Uterus (tissue), 4 donors: ENCODE measurements around the gene LCE1A. TPM values are rescaled to one million over a fixed set of nuclear protein-coding genes. Genes with fewer than 3 reads are reported as not detected.

Source experiments
- DNase-seq, 2 donors: peaks; one replicate each; pipeline ENCODE4 v3.0.0-alpha.2; 2019 to 2020
- H3K27ac ChIP-seq, 2 donors: fragments of 200-600 bp; sonication (generic); 1 replicate in 1 of 2; 2 replicates in 1 of 2; pipeline ENCODE4 v1.5.1; 2016 to 2018
- H3K27me3 ChIP-seq, 2 donors: fragments of 200-600 bp; sonication (generic); one replicate each; pipeline ENCODE4 v1.5.1; 2018 to 2019; ENCODE audit warnings: control low read depth in 1 of 2
- H3K36me3 ChIP-seq, 2 donors: fragments of 200-600 bp; sonication (generic); one replicate each; pipeline ENCODE4 v1.5.1; 2019; ENCODE audit warnings: control low read depth in 1 of 2
- H3K4me1 ChIP-seq, 2 donors: fragments of 200-600 bp; sonication (generic); one replicate each; pipeline ENCODE4 v1.5.1; 2018 to 2019; ENCODE audit warnings: control low read depth in 1 of 2
- H3K4me3 ChIP-seq, 2 donors: fragments of 200-600 bp; sonication (generic); 1 replicate in 1 of 2; 2 replicates in 1 of 2; pipeline ENCODE4 v1.5.1; 2018 to 2019; ENCODE audit warnings: mild to moderate bottlenecking in 1 of 2
- H3K9me3 ChIP-seq, 2 donors: fragments of 200-600 bp; sonication (generic); one replicate each; pipeline ENCODE4 v1.5.1; 2019; ENCODE audit warnings: control low read depth in 1 of 2
- CTCF ChIP-seq, 4 experiments: fragments of 200-600 bp in 2 of 4; fragments of 450-650 bp in 2 of 4; sonication (generic) in 2 of 4; IDR thresholded peaks; one replicate each; pipeline ENCODE4 v1.5.1; 2016 to 2019; ENCODE audit warnings: antibody characterized with exemption in 4 of 4, mild to moderate bottlenecking in 2 of 4, moderate library complexity in 1 of 4
- POLR2A ChIP-seq, 2 donors: fragments of 450-650 bp; IDR thresholded peaks; one replicate each; pipeline ENCODE4 v1.6.1; 2016; ENCODE audit warnings: antibody characterized with exemption in 2 of 2, mild to moderate bottlenecking in 1 of 2, moderate library complexity in 1 of 2
- intact Hi-C: fragments of 100-400 bp; cut with DNase I; formaldehyde crosslinking; loops from one replicate; pipeline ENCODE4 v1.15.1; 2023; ENCODE audit warnings: low total_unique reads
- total RNA-seq, 4 donors: library from RNA; depleted of rRNA in 3 of 4; stranded (reverse); fragments of >200 nt in 3 of 4; gene quantifications; one replicate each; pipeline versions ENCODE4 v1.1.0 to v1.2.4, GENCODE V29; 2014 to 2023
- donor health status: DM: yes; HTN: yes; CAD: no.

Gene LCE1A
- total RNA-seq, 4 donors from 2014 or later = not detected

- no peak overlapping the region for H3K4me3 ChIP-seq
- no peaks in the 10 kb centered on the region for H3K4me1 ChIP-seq
- no peak overlapping the region for H3K27ac ChIP-seq
- TF ChIP-seq CTCF (IDR thresholded peaks at IDR 0.05) (no peak), POLR2A (IDR thresholded peaks at IDR 0.05) (no peak)
- no peak for DNase-seq
- H3K9me3 ChIP-seq = no peaks in the 10 kb centered on the region
- no peaks in the 10 kb centered on the region for H3K27me3 ChIP-seq
- intact Hi-C loops = no loop called here
- H3K36me3 ChIP-seq = no peaks in the 10 kb centered on the region
Observed at GRCh38 chr1:152858062-152858461, 30.8 kb downstream of the LCE1A start.

GRCh38 chr1:152859696-152860095, 32.4 kb downstream of the LCE1A start, which contains the start of gene LCE7A:
TSS of gene LCE7A (plus strand) at chr1:152859996. CDS start at chr1:152860698, 702 bp downstream.
- H3K27ac ChIP-seq = no peak within 1 kb of the TSS

GRCh38 chr1:152860129-152860528, 32.9 kb downstream of the LCE1A start:
- intact Hi-C loops = no loop called here
- no peaks in the 10 kb centered on the region for H3K4me1 ChIP-seq
- H3K36me3 ChIP-seq = no peaks in the 10 kb centered on the region
- no peak for DNase-seq
- TF ChIP-seq CTCF (IDR thresholded peaks at IDR 0.05) = no peak
- no peak for TF ChIP-seq POLR2A (IDR thresholded peaks at IDR 0.05)
- no peak overlapping the region for H3K27ac ChIP-seq
- H3K9me3 ChIP-seq = no peaks in the 10 kb centered on the region
- H3K27me3 ChIP-seq = no peaks in the 10 kb centered on the region
- H3K4me3 ChIP-seq = no peak overlapping the region

More at GRCh38 chr1:152859696-152860095, 32.4 kb downstream of the LCE1A start, which contains the start of gene LCE7A:
- Histone ChIP-seq H3K27me3 (no peaks in the 10 kb centered on the region), H3K4me3 (no peak within 1 kb of the TSS), H3K36me3 (no peaks in the 10 kb centered on the region), H3K4me1 (no peaks in the 10 kb centered on the region), H3K9me3 (no peaks in the 10 kb centered on the region)
- TF ChIP-seq POLR2A (IDR thresholded peaks at IDR 0.05) (no peak), CTCF (IDR thresholded peaks at IDR 0.05) (no peak)
- no peak for DNase-seq
- intact Hi-C loops = no loop called here

DNA sequence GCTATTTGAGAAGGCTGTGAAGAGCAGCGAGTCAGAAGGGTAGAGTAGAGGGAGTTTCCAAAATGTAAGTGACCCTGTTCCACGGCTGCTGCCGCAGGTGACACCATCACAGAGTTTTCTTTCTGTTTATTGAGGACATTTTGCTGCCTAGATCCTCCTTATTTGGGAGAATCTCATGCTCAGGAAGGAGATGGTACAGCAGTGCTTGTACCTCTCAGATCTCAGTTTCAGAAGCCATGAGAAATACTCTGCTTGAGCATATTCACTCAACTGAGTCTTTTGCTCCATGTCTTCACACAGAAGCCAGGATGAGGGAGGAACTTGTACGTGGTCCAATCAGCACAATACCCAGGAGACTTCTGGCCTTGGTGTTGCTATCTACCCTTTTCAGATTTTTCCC, 34.1 kb downstream of the LCE1A start:
- Histone ChIP-seq H3K4me3 (no peak overlapping the region), H3K4me1 (no peaks in the 10 kb centered on the region), H3K9me3 (no peaks in the 10 kb centered on the region), H3K27ac (no peak overlapping the region), H3K36me3 (no peaks in the 10 kb centered on the region), H3K27me3 (no peaks in the 10 kb centered on the region)
- TF ChIP-seq CTCF (IDR thresholded peaks at IDR 0.05) (no peak), POLR2A (IDR thresholded peaks at IDR 0.05) (no peak)
- intact Hi-C loops = no loop called here
- DNase-seq = no peak

- no peaks in the 10 kb centered on the region for H3K9me3 ChIP-seq
- H3K4me1 ChIP-seq = no peaks in the 10 kb centered on the region
- no peak overlapping the region for H3K27ac ChIP-seq
- intact Hi-C loops = no loop called here
- no peak overlapping the region for H3K4me3 ChIP-seq
- no peak for TF ChIP-seq CTCF (IDR thresholded peaks at IDR 0.05)
- no peak for DNase-seq
- no peaks in the 10 kb centered on the region for H3K27me3 ChIP-seq
- H3K36me3 ChIP-seq = no peaks in the 10 kb centered on the region
Observed at GRCh38 chr1:152864443-152864842, 37.2 kb downstream of the LCE1A start.
